ENCODE data around the gene PHKB.
"Not testable (repeated sequence)": the region's sequence is repeated elsewhere in the genome, so short reads cannot be mapped to it uniquely, and the experiment has no call there.

Gene PHKB

DNA sequence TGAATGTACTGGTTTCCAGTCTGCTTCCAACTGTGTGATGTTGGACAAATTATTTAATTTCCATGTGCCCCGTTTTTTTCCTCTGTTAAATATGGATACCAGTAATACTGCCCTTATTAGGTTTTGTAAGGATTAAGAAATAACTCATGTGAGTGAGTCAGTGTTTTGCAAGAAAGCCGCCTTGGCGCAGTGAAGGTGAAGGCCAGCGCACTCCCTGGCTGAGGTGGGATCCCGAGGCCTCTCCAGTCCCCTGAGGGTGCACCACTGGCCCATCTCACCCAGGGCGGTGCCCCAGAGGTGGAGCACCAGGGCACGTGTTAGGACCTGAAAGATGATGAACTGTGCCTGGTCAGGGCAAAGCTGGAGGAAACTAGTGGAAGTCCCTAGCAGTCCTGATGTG is 43.5 kb downstream of the PHKB start:
- Mint-ChIP-seq H3K27me3 (ENCODE audit: low read depth) (no peaks in the 10 kb centered on the region), H3K27ac (no peak overlapping the region), H3K4me1 (ENCODE audit: low read depth) (peaks cover 4% of the 10 kb centered on the region), H3K9me3 (no peaks in the 10 kb centered on the region), H3K4me3 (no peak overlapping the region), H3K36me3 (ENCODE audit: low read depth) (peaks cover 41% of the 10 kb centered on the region)
- DNase-seq (ENCODE audit: low spot score), result no peak

DNA sequence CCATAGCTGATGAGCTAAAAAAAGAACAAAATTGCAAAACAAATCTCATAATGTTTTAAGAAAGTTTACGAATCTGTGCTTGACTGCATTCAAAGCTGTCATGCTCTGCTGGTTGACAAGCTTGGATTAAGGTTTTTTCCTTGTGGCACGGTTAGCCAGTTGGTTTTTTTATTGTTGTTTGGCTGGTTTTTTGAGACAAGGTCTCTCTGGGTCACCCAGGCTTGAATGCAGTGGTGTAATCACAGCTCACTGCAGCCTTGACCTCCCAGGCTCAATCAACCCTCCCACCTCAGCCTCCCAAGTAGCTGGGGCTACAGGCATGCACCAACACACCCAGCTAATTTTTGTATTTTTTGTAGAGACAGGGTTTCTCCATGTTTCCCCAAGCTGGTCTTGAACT is 45.7 kb downstream of the PHKB start:
- DNase-seq (ENCODE audit: low spot score), result no peak
- Mint-ChIP-seq H3K4me3 (no peak overlapping the region), H3K27ac (no peak overlapping the region), H3K36me3 (ENCODE audit: low read depth) (peaks cover 34% of the 10 kb centered on the region), H3K4me1 (ENCODE audit: low read depth) (peaks cover 4% of the 10 kb centered on the region), H3K27me3 (ENCODE audit: low read depth) (no peaks in the 10 kb centered on the region), H3K9me3 (no peaks in the 10 kb centered on the region)

DNA sequence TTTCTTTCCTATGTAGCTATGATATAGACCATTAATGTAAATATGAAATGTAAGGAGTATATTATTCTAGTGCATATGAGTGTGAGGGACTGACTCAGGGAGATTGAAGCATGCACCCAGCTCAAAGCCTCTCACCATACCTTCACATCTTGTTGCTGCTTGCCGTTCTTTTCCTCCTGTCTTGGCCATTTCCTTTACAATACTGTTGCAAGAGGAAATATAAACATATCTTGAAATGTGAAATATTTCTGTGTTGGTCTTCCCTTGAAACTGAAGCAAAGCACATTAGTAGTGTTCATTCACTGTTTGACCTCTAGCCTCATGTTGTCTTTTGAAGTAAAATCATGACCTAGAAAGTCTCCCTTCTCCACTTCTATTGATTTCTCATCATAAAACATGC is 46.6 kb downstream of the PHKB start:
- Mint-ChIP-seq H3K9me3 (no peaks in the 10 kb centered on the region), H3K4me1 (ENCODE audit: low read depth) (peaks cover 4% of the 10 kb centered on the region), H3K27me3 (ENCODE audit: low read depth) (no peaks in the 10 kb centered on the region), H3K4me3 (no peak overlapping the region), H3K27ac (no peak overlapping the region), H3K36me3 (ENCODE audit: low read depth) (peaks cover 39% of the 10 kb centered on the region)
- no peak for DNase-seq (ENCODE audit: low spot score)

DNA sequence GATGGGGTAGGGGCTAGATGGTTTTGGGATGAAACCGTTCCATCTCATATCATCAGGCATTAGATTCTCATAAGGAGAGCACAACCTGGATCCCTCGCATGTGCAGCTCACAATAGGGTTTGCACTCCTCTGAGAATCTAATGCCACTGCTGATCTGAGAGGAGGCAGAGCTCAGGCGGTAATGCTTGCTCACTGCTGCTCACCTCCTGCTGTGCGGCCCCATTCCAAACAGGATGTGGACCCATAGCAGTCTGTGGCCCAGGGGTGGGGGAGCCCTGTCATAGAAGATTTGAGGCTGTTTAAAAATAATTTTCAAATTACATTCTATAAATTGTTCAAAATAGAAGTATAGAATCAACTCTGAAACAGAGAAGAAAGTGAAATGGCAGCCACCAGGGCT is 50.8 kb downstream of the PHKB start:
- Mint-ChIP-seq H3K36me3 (ENCODE audit: low read depth) (peaks cover 24% of the 10 kb centered on the region), H3K27me3 (ENCODE audit: low read depth) (no peaks in the 10 kb centered on the region)

DNA sequence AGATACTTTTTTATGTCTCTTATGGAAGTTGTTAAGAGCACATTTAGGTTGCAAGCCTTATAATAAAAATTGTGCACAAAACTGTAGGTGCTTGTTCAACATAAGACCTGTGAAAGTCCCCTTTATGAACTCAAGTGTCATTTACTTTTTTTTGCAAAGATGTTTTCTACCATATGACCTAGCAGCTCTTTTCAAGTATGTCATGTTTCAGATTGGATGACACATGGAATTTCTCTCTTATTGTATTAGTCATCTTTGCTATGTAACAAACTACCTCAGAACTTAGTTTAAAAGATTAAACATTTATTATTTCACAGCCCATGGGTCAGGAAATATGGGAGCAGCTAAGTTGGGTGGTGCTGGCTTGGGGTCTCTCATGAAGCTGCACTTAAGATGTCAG is 57.9 kb downstream of the PHKB start:
- H3K4me3 Mint-ChIP-seq, result no peak overlapping the region
- peaks cover 4% of the 10 kb centered on the region for H3K4me1 Mint-ChIP-seq (ENCODE audit: low read depth)
- no peak overlapping the region for H3K27ac Mint-ChIP-seq
- H3K9me3 Mint-ChIP-seq, result peaks cover 5% of the 10 kb centered on the region
- H3K36me3 Mint-ChIP-seq (ENCODE audit: low read depth), result peaks cover 21% of the 10 kb centered on the region
- DNase-seq (ENCODE audit: low spot score), result no peak
- no peaks in the 10 kb centered on the region for H3K27me3 Mint-ChIP-seq (ENCODE audit: low read depth)

More for the DNA sequence above, 50.8 kb downstream of the PHKB start:
- H3K27ac Mint-ChIP-seq, result no peak overlapping the region
- H3K9me3 Mint-ChIP-seq, result no peaks in the 10 kb centered on the region
- no peak overlapping the region for H3K4me3 Mint-ChIP-seq
- H3K4me1 Mint-ChIP-seq (ENCODE audit: low read depth), result peaks cover 4% of the 10 kb centered on the region
- no peak for DNase-seq (ENCODE audit: low spot score)

DNA sequence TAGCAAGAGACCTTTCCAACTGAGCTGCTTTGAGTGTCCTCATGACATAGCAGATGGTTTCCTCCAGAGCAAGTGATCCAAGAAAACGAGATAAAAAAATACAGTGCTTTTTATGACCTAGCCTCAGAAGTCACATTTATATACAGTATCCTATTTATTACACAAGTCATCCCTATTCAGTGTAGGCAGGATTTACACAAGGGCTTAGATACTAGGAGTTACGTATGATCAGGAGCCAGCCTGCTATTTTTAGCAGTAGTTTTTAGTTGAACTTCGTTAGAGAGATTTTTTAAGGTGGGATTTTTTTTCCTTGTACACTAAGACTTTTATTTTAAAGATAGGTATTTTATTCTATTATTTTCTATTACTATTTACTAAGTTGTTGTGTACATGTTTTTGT is 58.4 kb downstream of the PHKB start:
- Mint-ChIP-seq H3K4me1 (ENCODE audit: low read depth) (peaks cover 4% of the 10 kb centered on the region), H3K9me3 (peaks cover 5% of the 10 kb centered on the region), H3K27ac (no peak overlapping the region), H3K27me3 (ENCODE audit: low read depth) (no peaks in the 10 kb centered on the region), H3K36me3 (ENCODE audit: low read depth) (peaks cover 24% of the 10 kb centered on the region), H3K4me3 (no peak overlapping the region)
- DNase-seq (ENCODE audit: low spot score), result no peak

DNA sequence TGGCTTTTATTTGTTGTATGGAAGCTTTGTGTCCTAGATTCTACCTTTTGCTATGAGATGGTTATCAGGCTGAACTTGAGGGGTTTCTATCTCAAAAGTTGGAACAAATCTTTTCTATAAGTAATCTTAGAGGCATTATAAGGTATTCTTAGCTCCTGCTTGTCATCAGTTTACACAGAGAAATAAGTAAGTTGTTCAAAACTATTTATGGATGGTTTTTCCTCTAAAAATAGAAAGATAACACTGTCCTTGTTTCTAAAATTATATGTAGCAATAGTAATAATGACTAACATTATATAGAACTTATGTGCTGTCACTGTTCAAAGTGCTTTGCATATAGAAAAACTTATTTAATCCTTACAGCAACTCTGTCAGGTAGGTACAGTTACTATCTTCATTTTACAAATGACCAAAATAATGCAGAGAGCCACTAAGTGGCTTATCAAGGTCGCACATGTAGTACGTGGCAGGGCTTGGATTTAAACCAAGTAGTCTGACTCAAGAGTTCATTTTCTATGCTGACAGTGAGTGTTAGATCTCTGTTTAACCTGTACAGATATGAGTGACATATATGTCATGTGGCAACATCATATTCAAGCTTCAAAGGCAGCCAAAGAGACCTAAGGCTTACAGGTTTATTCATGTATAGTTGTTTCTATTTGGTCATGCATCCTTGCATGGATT is 59.0 kb downstream of the PHKB start:
- no peaks in the 10 kb centered on the region for H3K27me3 Mint-ChIP-seq (ENCODE audit: low read depth)
- peaks cover 5% of the 10 kb centered on the region for H3K9me3 Mint-ChIP-seq
- no peak overlapping the region for H3K4me3 Mint-ChIP-seq
- peaks cover 4% of the 10 kb centered on the region for H3K4me1 Mint-ChIP-seq (ENCODE audit: low read depth)
- H3K27ac Mint-ChIP-seq, result no peak overlapping the region
- DNase-seq (ENCODE audit: low spot score), result no peak
- peaks cover 24% of the 10 kb centered on the region for H3K36me3 Mint-ChIP-seq (ENCODE audit: low read depth)

DNA sequence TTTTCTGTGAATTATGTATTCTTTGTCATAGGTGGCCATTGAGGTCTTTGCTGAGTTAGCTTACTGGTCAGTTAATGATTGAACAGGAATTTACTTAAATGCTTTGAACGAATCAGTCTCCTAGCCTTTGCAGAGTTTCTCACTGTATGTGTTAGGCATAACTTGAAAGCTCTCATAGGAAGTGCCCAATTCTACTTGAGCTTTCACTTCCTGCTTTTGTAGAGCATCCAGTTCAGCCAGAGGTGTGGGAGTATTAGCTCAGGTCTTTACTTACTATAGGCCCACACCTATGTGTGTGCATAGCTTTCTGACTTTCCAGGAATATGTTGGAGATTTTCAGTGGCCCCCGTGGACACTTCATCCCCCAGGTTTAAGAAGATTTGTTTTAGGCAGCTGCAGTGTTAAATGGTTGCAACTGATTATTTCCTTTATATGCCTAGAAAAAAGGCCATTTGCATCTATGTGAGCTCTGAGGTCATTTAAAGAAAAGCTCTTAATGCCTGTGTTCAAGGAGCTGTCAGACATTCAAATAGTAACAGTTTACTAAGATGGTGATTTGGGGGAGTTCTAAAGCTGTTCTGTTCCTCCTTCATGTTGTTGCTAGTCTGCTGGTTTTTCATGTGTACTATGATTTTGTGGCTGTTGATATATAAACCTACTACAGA is 62.3 kb downstream of the PHKB start:
- Mint-ChIP-seq H3K4me1 (ENCODE audit: low read depth) (peaks cover 4% of the 10 kb centered on the region), H3K27me3 (ENCODE audit: low read depth) (no peaks in the 10 kb centered on the region), H3K27ac (no peak overlapping the region), H3K4me3 (no peak overlapping the region), H3K9me3 (peaks cover 5% of the 10 kb centered on the region), H3K36me3 (ENCODE audit: low read depth) (peaks cover 13% of the 10 kb centered on the region)
- DNase-seq (ENCODE audit: low spot score), result no peak

DNA sequence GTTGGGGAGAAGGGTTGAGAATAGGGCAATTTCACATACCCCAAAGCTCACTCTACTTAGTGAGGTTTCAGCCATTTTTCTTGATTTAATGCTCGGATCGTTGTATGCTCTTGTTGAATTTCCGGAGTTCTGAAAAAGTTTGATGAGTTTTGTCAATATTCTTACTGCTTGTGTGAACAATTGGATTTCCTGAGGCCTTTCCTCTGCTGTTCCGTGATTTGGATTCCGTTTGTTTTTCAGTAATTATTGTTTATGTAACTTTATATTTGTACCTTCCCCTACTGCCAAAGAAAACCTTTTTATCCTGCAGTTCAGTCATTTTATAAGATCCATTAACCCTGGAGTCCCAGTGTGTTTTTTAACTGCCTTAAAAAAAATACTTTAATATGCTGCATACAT is 62.9 kb downstream of the PHKB start:
- Mint-ChIP-seq H3K4me3 (no peak overlapping the region), H3K27ac (no peak overlapping the region), H3K9me3 (peaks cover 5% of the 10 kb centered on the region), H3K36me3 (ENCODE audit: low read depth) (peaks cover 13% of the 10 kb centered on the region), H3K27me3 (ENCODE audit: low read depth) (no peaks in the 10 kb centered on the region), H3K4me1 (ENCODE audit: low read depth) (peaks cover 4% of the 10 kb centered on the region)
- DNase-seq (ENCODE audit: low spot score), result no peak

DNA sequence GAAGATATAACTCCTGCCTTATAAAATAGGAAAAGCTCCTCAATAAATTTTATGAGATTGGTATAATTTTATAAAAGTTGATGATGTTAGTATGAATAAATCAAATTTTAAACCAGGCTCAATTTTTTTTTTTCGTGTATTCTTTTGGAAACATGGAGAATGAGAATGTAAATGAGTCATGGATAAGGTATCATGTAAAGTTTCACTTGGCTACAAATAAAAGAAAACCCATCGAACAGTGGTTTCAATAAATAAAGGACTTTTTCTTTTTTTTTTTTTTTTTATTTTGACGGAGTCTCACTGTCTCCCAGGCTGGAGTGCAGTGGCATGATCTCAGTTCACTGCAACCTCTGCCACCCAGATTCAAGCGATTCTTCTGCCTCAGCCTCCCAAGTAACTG is 67.3 kb downstream of the PHKB start:
- no peak for DNase-seq (ENCODE audit: low spot score)
- Mint-ChIP-seq H3K9me3 (peaks cover 9% of the 10 kb centered on the region), H3K36me3 (ENCODE audit: low read depth) (peaks cover 15% of the 10 kb centered on the region), H3K4me3 (no peak overlapping the region), H3K27me3 (ENCODE audit: low read depth) (no peaks in the 10 kb centered on the region), H3K27ac (no peak overlapping the region), H3K4me1 (ENCODE audit: low read depth) (peaks cover 1% of the 10 kb centered on the region)

DNA sequence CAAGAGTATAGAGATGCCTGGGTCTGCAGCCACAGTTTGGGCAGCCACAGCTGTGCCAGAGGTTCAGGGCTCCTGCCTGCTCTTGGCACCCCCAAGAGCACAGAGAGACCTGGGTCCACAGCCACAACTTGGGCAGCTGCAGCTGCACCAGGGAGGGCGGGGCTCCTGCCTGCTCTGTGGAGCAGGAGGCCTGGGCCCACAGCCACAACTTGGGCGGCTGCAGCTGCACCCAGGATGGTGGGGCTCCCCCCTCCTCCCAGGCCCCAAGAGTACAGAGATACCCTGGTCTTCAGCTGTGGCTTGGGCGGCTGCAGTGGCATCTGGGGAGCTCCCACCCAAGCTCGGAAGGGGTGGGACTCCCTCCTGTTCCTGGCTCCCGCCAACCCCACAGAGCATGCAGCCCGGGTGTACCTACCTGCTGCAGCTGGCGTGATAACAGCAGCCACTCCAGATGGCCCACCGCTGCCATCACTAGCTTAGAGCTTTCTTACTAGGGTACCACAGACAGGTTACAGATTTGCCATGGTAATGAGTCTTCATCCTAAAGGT is 72.7 kb downstream of the PHKB start:
- H3K4me1 Mint-ChIP-seq (ENCODE audit: low read depth), result peaks cover 2% of the 10 kb centered on the region
- H3K27me3 Mint-ChIP-seq (ENCODE audit: low read depth), result no peaks in the 10 kb centered on the region
- H3K27ac Mint-ChIP-seq, result no peak overlapping the region
- H3K4me3 Mint-ChIP-seq, result no peak overlapping the region
- peaks cover 19% of the 10 kb centered on the region for H3K36me3 Mint-ChIP-seq (ENCODE audit: low read depth)
- peaks cover 7% of the 10 kb centered on the region for H3K9me3 Mint-ChIP-seq
- no peak for DNase-seq (ENCODE audit: low spot score)

DNA sequence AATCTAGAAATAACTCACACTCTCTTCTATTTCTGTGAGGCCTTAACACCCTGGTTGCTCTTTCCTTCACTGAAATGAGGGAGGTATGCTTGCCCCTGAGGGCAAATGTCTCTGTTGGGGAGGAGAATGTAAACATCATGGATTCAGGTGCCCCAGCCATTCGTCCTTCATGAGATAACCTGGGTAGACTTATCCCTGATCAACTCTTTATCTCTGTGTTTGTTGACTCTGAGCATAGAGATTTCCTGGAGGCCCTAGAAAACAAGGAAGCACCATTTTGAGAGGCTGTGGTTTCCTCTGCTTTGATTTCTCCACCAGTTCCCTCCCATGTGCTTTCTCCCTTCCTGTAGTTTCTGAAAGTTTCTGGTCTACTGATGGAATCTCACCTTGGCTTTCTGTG is 77.3 kb downstream of the PHKB start:
- H3K27ac Mint-ChIP-seq, result no peak overlapping the region
- H3K9me3 Mint-ChIP-seq, result peaks cover 12% of the 10 kb centered on the region
- H3K27me3 Mint-ChIP-seq (ENCODE audit: low read depth), result no peaks in the 10 kb centered on the region

DNA sequence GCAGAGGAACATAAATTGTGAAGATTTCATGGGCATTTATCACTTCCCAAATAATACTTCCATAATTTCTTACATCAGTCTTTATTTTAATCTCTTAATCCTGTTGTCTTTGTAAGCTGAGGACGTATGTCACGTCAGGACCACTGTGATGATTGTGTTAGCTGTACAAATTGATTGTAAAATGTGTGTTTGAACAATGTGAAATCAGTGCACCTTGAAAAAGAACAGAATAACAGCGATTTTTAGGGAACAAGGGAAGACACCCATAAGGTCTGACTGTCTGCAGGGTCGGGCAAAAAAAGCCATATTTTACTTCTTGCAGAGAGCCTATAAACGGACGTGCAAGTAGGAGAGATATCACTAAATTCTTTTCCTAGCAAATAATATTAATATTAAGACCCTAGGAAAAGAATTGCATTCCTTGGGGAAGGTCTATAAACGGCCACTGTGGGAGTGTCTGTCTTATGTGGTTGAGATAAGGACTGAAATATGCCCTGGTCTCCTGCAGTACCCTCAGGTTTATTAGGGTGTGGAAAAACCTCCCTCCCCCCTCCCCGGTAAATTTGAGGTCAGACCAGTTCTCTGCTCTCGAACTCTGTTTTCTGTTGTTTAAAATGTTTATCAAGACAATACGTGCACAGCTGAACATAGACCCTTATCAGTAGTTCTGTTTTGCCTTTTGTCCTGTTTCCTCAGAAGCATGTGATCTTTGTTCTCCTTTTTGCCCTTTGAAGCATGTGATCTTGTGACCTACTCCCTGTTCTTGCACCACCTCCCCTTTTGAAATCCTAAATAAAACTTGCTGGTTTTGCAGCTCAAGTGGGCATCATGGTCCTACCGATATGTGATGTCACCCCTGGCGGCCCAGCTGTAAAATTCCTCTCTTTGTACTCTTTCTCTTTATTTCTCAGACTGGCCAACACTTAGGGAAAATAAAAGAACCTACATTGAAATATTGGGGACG is 78.9 kb downstream of the PHKB start:
- peaks cover 22% of the 10 kb centered on the region for H3K9me3 Mint-ChIP-seq
- H3K36me3 Mint-ChIP-seq (ENCODE audit: low read depth), result peaks cover 27% of the 10 kb centered on the region
- DNase-seq (ENCODE audit: low spot score); H3K4me3 Mint-ChIP-seq; H3K4me1 Mint-ChIP-seq (ENCODE audit: low read depth); H3K27me3 Mint-ChIP-seq (ENCODE audit: low read depth); H3K27ac Mint-ChIP-seq: not testable (repeated sequence)

More for the DNA sequence above, 77.3 kb downstream of the PHKB start:
- Mint-ChIP-seq H3K36me3 (ENCODE audit: low read depth) (peaks cover 25% of the 10 kb centered on the region), H3K4me3 (no peak overlapping the region), H3K4me1 (ENCODE audit: low read depth) (peaks cover 2% of the 10 kb centered on the region)
- DNase-seq (ENCODE audit: low spot score), result no peak

DNA sequence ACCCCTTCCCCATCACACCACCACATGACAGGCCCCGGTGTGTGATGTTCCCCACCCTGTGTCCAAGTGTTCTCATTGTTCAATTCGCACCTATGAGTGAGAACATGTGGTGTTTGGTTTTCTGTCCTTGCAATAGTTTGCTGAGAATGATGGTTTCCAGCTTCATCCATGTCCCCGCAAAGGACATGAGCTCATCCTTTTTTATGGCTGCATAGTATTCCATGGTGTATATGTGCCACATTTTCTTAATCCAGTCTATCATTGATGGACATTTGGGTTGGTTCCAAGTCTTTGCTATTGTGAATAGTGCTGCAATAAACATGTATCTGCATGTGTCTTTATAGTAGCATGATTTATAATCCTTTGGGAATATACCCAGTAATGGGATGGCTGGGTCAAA is 80.0 kb downstream of the PHKB start:
- H3K4me1 Mint-ChIP-seq (ENCODE audit: low read depth); DNase-seq (ENCODE audit: low spot score); H3K27ac Mint-ChIP-seq; H3K4me3 Mint-ChIP-seq; H3K27me3 Mint-ChIP-seq (ENCODE audit: low read depth): not testable (repeated sequence)
- Mint-ChIP-seq H3K36me3 (ENCODE audit: low read depth) (peaks cover 29% of the 10 kb centered on the region), H3K9me3 (peaks cover 29% of the 10 kb centered on the region)

All from T-helper 2 cell treated with Interferon-gamma antibody and Interleukin-4, amounts not matched to agents 5 μg/mL and 100 μg/mL, for 36 hours (primary cell).